ENCODE data around the gene REEP3. TPM values are rescaled to one million over a fixed set of nuclear protein-coding genes. Genes with fewer than 3 reads are reported as not detected.
A peak's percentile ranks its signal among the peaks of the same experiment; 100 is the strongest.

Gene REEP3
- total and polyA plus RNA-seq, 2 donors (not counting 1 experiment from before 2014, with no cell fraction given) = 67.5 to 86.6 TPM

- no peaks in the 10 kb centered on the region for H4K20me1 ChIP-seq (ENCODE audit: control insufficient read depth, extremely low read depth, insufficient read depth, low read length)
- no peak overlapping the region for H2AFZ ChIP-seq (ENCODE audit: low read length)
- H3K4me1 ChIP-seq (ENCODE audit: control insufficient read depth, extremely low read depth, insufficient read depth, low read length) = peaks cover 14% of the 10 kb centered on the region
- TF ChIP-seq EZH2 (IDR thresholded peaks at IDR 0.05; ENCODE audit: low read length, missing control alignments) = no peak
- TF ChIP-seq CTCF (conservative IDR thresholded peaks at IDR 0.05 in 1 of 2, IDR thresholded peaks at IDR 0.05 in 1 of 2; ENCODE audit: low read depth in 1 of 2, low read length in 2 of 2) = no peak
- no peak overlapping the region for H3K27ac ChIP-seq (ENCODE audit: insufficient read depth, low read length)
- H3K9me3 ChIP-seq (ENCODE audit: control insufficient read depth, insufficient read depth, low read depth, low read length) = no peaks in the 10 kb centered on the region
- DNase-seq (ENCODE audit: low read depth in 2 of 2) = peak; percentile 98 to 99
- H3K4me2 ChIP-seq (ENCODE audit: extremely low read depth, insufficient read depth, low read length) = no peak overlapping the region
- no peaks in the 10 kb centered on the region for H3K36me3 ChIP-seq (ENCODE audit: control insufficient read depth, insufficient read depth, low read length)
- H3K27me3 ChIP-seq (ENCODE audit: control insufficient read depth, insufficient read depth, low read length) = no peaks in the 10 kb centered on the region
- no peak overlapping the region for H3K4me3 ChIP-seq (replicated peaks in 1 of 4; ENCODE audit: control extremely low read depth in 1 of 4, insufficient read depth in 1 of 4, low read depth in 3 of 4, low read length in 4 of 4)
- no peak overlapping the region for H3K9ac ChIP-seq (ENCODE audit: insufficient read depth, low read length)
- no peaks in the 10 kb centered on the region for H3K79me2 ChIP-seq (ENCODE audit: control insufficient read depth, insufficient read depth, low read length)
These were observed 145.7 kb downstream of the REEP3 start for GRCh38 chr10:63666836-63667383.

- Histone ChIP-seq H4K20me1 (ENCODE audit: control insufficient read depth, extremely low read depth, insufficient read depth, low read length) (no peaks in the 10 kb centered on the region), H3K79me2 (ENCODE audit: control insufficient read depth, insufficient read depth, low read length) (no peaks in the 10 kb centered on the region), H3K4me2 (ENCODE audit: extremely low read depth, insufficient read depth, low read length) (no peak overlapping the region), H3K27ac (ENCODE audit: insufficient read depth, low read length) (no peak overlapping the region), H3K4me3 (replicated peaks in 1 of 4; ENCODE audit: control extremely low read depth in 1 of 4, insufficient read depth in 1 of 4, low read depth in 3 of 4, low read length in 4 of 4) (no peak overlapping the region), H2AFZ (ENCODE audit: low read length) (no peak overlapping the region), H3K9ac (ENCODE audit: insufficient read depth, low read length) (no peak overlapping the region), H3K27me3 (ENCODE audit: control insufficient read depth, insufficient read depth, low read length) (no peaks in the 10 kb centered on the region), H3K4me1 (ENCODE audit: control insufficient read depth, extremely low read depth, insufficient read depth, low read length) (peaks cover 20% of the 10 kb centered on the region), H3K9me3 (ENCODE audit: control insufficient read depth, insufficient read depth, low read depth, low read length) (no peaks in the 10 kb centered on the region), H3K36me3 (ENCODE audit: control insufficient read depth, insufficient read depth, low read length) (no peaks in the 10 kb centered on the region)
- DNase-seq (ENCODE audit: low read depth in 2 of 2) = peak; percentile 37 to 53
- TF ChIP-seq CTCF (conservative IDR thresholded peaks at IDR 0.05 in 1 of 2, IDR thresholded peaks at IDR 0.05 in 1 of 2; ENCODE audit: low read depth in 1 of 2, low read length in 2 of 2) (no peak), EZH2 (IDR thresholded peaks at IDR 0.05; ENCODE audit: low read length, missing control alignments) (no peak)
These were observed 146.6 kb downstream of the REEP3 start for GRCh38 chr10:63667596-63668480.

DNA sequence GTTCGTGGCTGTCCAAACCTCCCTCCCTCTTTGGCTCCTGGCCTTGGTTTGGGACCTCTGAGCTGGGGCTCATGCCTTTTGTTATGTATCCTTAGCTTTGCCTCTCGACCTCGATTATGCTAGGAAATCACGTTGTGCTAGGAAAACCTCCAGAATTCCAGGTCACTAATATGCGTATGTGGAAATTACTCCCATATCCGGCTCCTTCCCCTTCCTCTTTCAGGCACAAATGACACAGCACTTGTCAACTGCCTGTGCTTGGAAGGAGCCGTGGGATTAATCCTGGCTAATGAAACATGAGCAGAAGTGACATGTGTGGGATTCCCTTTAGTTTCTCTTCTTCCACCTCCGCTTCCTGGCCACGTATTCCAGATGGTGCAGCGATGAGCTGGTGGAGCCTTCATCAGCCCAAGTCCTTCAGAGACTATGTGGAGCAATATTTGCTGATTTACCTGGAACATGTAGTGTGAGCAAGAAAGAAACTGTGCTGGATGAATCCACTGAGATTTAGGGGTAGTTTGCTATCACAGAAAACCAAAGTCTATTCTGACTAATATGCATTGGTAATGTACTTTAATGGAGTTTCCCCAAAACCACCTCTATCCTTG lies 149.2 kb downstream of the REEP3 start:
- no peak overlapping the region for H3K4me3 ChIP-seq (replicated peaks in 1 of 4; ENCODE audit: control extremely low read depth in 1 of 4, insufficient read depth in 1 of 4, low read depth in 3 of 4, low read length in 4 of 4)
- H3K36me3 ChIP-seq (ENCODE audit: control insufficient read depth, insufficient read depth, low read length) = no peaks in the 10 kb centered on the region
- H3K9me3 ChIP-seq (ENCODE audit: control insufficient read depth, insufficient read depth, low read depth, low read length) = no peaks in the 10 kb centered on the region
- H3K27me3 ChIP-seq (ENCODE audit: control insufficient read depth, insufficient read depth, low read length) = no peaks in the 10 kb centered on the region
- TF ChIP-seq CTCF (conservative IDR thresholded peaks at IDR 0.05 in 1 of 2, IDR thresholded peaks at IDR 0.05 in 1 of 2; ENCODE audit: low read depth in 1 of 2, low read length in 2 of 2) = no peak
- no peak for TF ChIP-seq EZH2 (IDR thresholded peaks at IDR 0.05; ENCODE audit: low read length, missing control alignments)
- no peak overlapping the region for H2AFZ ChIP-seq (ENCODE audit: low read length)
- H3K79me2 ChIP-seq (ENCODE audit: control insufficient read depth, insufficient read depth, low read length) = no peaks in the 10 kb centered on the region
- H3K4me2 ChIP-seq (ENCODE audit: extremely low read depth, insufficient read depth, low read length) = no peak overlapping the region
- no peak overlapping the region for H3K9ac ChIP-seq (ENCODE audit: insufficient read depth, low read length)
- H3K27ac ChIP-seq (ENCODE audit: insufficient read depth, low read length) = no peak overlapping the region
- peak in 1 of 2 donors; percentile 36 for DNase-seq (ENCODE audit: low read depth in 2 of 2)
- H4K20me1 ChIP-seq (ENCODE audit: control insufficient read depth, extremely low read depth, insufficient read depth, low read length) = no peaks in the 10 kb centered on the region
- peaks cover 20% of the 10 kb centered on the region for H3K4me1 ChIP-seq (ENCODE audit: control insufficient read depth, extremely low read depth, insufficient read depth, low read length)

Measured in fibroblast of lung (primary cell).